ENCODE measurements around the gene MICALL2.

MICALL2 gene

DNA sequence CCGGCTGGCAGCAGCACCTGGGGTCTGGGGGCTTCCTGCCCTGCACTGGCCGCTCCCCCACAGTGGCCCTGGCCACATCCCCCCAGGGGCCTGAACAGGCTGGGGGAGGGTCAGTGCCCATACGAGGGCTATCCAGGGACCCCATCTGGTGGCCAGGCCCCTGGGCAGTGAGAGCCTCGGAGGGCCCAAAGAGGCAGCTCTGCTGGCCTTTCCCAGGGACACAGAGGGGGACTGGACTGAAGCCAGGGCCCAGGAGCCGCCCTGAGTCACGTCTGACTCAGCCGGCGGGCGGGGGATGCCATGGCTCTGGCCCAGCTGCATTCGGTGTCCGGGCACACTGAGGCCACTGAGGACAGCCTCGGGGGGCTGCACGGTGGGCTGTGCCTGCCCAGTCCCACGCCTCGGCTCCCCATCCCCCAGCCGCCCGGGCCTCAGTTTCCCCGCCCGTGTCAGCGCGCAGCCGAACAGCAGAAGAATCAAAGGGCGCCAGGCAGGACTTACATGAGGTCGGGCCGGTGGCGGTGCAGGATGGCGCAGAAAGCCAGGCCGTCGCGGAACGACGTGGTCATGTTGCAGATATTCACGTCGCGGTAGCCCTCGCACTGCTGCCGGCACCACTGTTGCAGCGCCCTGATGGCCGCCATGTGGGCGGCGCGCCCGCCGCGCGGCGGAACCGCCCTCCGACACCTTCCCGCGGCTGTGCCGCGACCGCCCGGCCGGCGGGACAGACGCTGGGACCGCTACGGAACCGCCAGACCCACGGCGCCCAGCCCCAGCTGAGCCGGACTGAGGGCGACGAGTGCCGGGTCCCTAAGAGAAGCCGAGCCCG, at the start of gene MICALL2:
Gene MICALL2 (minus strand): TSS at position 788 of the 829 bp plus-strand sequence. CDS start 144 bp downstream, at position 644.
- DNase-seq (ENCODE audit: low read depth) = no peak

DNA sequence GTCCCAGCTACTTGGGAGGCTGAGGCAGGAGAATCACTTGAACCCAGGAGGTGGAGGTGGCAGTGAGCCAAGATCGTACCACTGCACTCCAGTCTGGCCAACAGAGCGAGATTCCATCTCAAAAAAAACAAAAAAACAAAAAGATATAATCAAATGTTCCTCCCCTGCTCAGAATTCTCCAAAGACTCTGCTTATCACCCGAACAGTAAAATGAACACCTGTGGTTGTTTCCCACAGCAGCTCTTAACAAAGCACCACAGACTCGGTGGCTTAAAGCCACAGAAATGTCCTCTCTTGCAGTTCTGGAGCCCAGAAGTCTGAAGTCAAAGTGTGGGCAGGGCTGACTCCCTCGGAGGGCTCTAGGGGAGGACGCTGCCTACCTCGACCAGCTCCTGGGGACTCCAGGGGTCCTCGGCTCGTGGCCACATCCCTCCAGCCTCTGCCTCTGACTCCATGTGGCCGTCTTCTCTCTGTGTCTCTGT, 49.0 kb upstream of the MICALL2 start:
- DNase-seq (ENCODE audit: low read depth) = no peak

DNA sequence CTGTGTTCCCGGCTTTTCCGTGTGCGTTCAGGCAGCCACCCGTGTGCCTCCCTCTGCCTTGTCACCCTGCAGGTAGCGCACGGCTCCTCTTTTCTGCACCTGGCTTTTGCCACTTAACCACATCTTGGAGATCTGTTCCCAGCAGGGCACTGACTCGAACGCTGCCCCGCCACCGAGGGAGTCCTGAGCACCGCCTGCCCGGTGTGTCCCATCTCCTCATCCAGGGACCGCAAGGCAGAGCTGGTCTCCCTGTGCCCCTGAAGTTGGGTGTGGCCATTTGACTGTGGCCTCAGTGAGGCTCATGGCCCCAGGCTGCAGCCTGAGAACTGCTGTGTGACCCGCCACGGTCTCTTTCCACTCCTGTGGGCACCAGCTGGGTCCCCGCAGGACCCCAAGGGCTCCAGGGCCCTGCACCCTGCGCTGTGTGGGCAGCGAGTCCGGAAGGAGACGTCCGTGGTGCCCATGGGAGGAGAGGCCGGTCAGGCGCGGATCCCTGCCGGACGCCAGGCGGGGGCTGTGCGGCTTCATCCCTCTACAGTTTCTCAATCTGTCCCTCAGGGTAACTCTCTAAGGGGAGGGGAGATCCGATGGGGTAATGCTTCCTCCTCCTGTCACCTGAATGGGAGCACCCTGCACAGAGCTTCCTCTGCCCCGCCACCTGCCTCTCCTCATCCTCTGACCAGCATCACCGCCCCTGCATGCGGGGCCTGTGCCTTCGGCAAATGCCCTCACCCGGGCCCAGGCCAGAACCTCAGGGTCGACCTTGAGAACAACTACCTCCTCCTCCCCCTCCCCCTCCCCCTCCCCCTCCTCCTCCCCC, 46.7 kb upstream of the MICALL2 start:
- no peak for DNase-seq (ENCODE audit: low read depth)

DNA sequence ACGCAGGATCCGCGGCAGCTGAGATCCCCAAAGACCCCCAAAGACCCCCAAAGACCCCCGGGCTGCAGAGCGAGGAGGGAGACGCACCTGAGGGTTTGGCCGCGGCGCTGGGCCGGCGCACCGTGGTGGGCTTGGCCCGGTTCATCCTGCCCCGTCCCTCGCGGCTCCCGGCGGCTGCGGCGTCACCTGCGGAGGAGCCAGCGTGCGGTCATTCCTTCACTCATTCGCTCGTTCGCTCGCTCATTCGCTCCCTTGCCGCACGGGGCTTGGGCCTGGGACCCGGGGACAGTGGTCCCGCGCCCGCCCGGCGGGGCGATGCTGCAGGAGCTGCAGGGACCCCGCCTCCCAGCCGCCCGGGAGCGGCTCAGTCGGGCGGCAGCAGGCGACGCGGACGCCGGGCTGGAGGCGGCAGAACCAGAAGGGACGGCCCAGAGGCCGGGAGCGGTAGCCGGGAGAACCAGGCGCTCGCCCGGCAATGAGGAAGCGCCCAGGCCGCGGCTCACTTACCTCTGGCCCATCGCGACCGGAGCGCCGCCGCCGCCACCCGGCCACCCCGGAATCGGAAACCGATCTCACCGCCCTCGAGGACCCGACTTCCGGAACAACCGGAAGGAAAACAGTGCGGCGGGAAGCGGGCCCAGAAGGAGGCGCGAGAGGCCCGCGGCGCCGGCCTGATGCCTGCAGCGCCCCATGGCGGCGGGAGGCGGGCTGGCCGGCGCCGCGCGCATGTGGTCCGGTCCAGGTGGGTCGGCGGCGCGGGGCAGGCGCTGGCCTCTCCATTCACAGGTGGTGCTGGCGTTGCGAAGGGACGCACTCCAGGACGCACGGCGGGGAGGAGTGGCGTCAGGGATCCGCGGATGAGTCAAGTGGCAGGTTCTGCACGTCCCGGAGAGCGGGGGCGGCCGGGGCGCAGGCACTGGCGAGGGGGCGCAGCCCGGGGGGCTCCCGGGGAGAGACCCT, 44.8 kb upstream of the MICALL2 start, which contains the start of gene INTS1:
Gene INTS1 (minus strand): TSS at position 574 of the 960 bp plus-strand sequence. CDS start 429 bp downstream, at position 145.
- peak; percentile 85 for DNase-seq (ENCODE audit: low read depth)

DNA sequence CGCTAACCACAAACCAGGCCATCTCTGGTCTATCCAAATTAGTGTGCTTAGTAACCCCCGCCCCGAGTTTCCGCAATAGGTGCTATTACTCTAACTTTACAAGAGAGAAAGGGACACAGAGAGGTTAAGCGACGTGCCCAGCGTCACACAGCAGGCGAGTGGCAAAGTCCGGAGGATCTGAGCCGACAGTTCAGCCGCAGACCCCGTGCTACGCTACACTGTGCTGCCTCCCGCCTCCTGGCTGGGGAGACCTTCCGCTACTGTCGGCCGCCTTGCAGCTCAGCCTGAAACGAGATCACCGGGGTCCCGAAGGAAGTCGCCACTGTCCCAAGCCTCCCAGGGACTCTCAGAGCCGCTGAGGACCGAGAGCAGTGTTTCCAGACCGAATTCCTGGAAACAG, 44.1 kb upstream of the MICALL2 start:
- DNase-seq (ENCODE audit: low read depth) = no peak

DNA sequence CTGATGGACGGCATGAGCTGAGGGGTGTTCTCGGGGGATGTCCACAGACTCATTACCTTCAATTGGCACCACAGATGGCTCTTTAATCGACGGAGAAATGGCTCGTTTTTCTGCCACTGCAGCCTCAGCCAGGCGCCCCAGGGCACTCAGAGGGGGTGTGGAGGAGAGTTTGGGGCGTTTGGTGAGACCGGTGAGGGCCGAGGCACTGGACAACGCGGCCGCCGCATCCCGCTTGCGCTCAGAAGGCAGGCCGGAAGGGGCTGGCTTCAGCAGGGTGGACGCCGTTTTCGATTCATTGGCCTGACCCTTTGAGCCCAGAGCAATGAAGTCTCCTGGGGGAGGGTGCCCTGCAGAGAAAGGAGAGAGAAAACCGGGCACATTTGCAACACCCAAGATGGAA, 43.6 kb upstream of the MICALL2 start:
- no peak for DNase-seq (ENCODE audit: low read depth)

DNA sequence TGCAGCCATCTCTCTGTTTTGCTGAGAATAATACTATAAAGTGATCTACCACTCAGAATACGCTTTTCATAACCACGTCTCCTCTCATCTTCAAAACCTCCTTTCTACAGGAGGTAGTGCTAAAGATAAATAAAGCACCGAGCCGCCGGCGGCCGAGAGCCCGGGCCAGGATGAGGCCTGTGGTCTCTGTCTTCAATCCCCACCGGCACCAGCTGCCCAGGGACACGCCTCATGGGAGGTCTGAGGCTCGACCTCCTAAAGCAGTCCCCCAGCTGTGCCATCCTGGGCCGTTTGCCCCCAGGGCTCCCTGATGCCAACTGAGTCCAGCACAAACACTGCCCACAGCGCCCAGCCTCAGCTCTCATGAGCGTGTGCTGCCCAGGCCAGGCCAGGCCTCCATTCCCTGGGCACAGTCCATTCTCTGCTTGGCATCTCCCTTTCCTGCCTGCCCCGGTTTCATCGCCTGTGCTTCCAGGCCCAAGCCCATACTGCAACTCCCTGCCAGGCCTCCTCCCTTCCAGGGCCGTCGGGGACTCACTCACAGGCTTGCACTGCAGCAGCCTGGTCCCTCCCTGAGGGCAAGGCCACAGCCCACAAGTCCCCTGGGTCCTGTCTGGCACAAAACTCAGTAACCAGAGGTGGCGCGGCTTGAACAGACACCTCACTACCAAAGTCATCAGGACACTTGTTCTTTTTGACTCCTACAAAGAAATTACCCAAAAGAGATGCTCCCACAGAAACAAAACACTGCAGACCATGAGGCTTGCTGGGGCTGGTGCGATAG, 42.4 kb upstream of the MICALL2 start:
- no peak for DNase-seq (ENCODE audit: low read depth)

DNA sequence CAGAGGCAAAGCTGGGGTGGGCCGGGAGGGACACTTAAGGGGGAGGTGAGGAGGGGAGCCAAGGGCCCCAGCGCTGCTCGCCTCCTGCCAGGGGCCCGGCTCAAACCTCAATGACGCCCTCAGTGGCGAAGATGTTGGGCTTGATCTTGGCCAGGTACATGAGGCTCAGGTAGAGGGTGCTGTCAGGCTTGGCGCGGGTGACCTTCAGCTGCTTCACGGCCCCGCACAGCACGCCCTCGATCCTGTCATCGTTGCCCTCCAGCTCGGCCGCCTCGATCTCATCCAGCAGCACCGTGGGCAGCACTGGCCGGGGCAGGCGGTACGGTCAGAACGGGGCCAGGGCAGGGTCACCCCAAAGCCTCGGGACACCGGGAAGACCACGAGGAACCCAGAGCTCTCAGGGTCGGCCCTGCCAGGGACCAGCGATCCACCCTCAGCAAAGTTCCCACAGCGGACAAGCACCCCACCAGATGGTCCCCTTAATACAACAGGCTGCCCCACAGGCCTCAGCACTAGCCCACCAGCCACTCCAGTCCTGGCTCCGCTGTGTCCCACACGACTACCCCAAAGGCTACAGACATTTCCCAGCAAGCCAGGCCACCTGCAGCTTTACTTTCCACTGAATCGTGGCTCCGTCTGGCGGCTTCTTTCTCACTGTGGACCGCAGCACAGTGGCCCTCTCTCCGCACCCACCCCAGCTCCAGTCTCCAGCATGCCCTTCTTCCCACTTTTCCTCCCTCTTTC, 41.0 kb upstream of the MICALL2 start:
- DNase-seq (ENCODE audit: low read depth) = no peak

DNA sequence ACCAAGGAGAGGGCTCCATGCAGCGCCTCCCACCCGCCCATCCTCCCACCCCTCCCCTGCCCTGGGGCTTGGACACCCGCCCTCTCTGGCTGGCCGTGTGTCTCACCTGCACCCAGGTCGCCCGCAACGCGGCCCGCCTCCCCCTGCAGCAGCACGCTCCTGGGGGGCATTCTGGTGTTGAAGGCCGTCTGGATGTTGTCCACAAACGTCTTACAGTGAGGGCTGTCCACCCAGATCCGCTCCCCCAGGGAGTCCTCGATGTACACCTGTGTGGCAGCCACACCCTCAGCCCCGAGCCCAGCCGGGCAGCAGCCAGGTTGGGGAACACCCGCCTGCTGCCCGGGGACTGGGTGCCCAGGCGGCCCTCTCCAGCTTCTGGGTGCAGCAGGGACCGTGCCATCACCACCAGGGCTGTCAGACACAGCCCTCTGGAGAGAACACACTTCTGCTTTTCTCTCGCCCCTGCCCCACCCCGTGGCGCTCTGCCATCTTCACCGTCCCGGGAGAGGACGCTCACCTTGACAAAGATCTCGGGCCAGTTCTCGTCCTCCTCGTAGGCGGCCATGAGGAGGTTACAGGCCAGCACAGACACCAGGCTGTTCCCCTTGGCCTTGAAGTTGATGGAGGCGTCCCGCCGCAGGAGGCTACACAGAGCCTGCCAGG, 40.2 kb upstream of the MICALL2 start:
- DNase-seq (ENCODE audit: low read depth) = no peak

DNA sequence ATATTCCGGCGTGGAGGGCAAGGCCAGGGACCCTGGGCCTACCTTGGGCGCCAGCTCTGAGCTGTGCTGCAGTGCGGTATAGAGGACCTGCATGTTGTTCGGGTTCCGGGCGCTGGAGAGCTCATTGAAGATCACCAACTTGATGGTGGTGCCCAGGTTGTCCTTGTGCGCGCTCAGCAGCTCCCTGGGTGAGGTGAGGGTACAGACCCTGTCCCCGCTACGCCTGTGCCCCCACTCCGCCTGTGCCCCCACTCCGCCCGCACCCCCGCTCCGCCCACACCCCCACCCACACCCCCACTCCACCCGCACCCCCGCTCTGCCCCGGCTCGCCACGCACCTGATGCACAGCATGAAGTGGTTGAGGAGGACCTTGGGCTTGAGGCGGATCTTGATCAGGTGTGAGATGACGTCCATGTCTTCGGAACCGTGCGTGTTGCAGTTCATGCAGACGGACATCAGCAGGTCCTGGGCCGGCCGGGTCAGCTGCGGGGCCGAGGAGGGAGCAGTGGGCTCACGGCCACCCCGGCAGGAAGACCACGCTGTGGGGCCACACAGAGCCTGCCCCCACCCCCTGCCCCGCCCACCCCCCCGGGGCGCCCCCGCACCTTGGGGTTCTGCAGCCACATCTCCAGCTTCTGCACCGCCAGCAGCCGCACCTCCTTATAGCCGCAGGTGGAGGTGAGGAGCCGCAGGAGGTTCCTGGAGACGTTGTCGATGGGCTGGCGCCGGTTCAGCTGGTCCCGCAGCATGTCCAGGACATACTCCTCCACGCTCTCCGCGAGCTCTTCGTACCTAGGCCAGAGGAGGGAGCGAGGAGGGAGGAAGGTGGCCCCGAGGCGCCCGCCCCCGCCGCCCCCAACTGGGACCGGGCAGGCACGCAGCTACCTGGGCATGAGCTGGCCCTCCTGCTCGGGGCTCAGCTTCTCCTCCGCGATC, 39.4 kb upstream of the MICALL2 start:
- DNase-seq (ENCODE audit: low read depth) = no peak

DNA sequence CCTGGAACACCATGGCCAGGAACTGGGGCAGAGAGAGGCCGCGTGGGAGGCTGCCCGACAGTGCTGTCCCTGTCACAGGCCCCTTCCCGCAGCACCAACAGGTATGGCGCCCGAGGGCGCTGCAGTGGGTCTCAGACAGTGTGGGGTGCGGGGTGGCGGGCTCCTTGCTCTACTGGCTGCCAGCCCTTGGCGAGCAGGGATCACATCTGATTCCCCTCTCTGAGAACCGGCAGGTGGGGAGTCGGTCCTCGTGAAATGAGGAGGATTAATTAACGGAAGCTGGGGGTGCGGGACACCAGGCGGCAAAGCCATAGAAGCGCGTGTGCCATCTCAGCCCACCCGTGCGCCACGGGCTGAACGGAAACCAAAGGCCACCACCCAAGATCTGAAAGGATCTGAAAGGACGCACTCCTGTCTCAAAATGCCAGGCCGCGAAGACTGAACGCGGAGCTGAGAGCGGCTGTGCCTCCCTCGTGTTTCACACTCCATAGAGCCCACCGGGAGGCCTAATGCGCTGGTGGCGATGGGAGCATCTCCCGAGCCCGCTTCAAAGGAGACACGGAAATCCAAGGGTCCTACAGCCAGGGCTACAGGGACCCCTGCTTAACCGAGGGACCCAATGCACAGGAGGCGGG, 38.1 kb upstream of the MICALL2 start:
- DNase-seq (ENCODE audit: low read depth) = no peak

DNA sequence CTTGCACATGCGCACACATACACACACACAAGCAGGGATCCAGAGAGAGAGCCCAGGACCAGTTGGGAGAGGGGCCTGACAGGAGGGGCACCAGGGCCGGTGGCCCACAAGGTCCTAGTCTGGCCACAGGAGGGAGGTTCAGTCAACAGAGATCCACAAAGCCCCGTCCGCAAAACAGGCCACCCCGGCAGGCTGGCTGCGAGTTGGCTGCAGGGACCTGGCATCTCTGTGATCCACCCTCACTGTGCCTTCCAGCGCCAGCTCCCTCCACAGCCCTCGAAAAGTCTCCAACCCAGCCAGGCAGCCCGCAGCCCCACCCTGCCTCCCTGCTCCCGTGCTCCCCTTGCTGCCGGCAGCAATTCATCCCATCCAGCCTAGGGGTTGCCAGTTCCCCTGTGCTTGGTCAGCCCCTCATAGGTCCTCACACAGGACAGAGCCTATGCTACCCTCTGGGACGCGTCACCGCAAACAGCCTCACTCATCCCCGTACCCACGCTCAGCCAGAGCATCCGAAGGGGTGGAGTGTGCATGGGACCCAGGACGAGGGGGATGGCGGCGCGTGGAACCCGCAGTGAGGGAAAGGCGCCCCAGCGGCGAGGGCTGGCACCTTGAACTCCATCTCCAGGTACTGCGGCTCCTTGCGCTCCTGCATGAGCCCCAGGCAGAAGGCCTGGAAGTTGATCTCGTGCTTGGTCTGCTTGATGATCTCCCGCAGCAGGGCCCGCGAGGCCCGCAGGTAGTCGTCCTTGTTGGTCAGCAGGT, 37.4 kb upstream of the MICALL2 start:
- DNase-seq (ENCODE audit: low read depth) = no peak

DNA sequence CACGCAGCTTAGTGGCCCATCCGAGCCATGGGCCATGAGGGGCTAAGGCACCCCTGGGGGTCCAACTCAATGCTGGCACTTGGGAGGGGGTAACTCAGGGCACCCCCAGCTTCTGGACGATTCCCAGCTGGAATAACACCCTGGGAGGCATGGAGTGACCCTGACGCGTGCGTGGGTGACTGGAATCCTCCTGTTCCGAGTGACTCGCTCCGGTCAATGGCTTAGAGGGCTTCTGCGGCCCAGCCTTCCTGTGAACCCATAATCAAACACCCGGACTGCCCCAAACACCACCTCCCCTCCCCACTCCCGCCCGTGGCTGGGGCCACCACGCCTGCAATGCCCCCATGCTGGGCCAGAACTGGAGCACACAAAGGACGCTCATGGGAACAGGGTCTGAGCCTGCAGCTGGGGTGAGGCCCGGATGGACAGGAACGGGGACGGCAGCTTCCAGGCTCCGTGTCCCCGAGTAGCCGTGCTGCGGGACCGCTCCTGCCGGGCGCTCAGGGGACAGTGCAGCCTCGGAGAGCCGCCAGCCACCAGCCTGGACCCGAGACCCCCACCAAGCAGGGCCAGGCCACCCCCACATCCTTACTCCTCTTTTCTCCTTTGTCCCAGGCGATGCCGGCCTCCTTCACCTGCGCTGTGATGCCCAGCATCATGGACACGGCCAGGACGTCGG, 36.4 kb upstream of the MICALL2 start:
- no peak for DNase-seq (ENCODE audit: low read depth)

DNA sequence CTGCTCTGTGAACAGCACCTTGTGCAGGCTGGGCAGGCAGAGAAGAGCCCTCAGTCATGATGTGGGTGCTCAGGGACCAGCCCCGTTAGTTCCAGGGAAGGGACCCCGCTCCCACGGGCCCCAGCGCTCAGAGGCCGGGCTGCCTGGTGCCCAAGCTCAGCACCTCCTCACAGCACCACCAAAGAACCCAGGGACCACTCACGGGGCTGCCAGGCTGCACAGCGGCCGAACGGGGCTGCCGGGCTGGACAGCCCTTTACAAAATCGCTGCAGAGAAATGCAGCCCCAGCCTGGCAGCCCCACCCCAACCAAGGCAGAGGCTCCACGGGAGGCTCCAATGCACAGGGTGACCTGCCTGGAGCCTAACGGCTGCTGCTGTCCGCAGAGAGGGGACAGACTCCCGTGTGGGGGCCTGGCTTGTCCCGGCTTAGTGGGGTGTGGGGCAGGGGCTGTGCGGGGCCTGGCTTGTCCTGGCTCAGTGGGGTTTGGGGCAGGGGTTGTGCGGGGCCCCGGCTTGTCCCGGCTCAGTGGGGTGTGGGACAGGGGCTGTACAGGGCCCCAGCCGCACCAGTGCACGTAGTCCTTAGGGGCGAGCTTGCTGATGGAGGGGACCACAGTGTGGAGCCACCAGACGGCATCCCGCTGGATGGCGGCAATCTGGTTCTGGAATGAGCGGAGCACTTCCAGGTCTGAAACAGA, 35.7 kb upstream of the MICALL2 start:
- no peak for DNase-seq (ENCODE audit: low read depth)

DNA sequence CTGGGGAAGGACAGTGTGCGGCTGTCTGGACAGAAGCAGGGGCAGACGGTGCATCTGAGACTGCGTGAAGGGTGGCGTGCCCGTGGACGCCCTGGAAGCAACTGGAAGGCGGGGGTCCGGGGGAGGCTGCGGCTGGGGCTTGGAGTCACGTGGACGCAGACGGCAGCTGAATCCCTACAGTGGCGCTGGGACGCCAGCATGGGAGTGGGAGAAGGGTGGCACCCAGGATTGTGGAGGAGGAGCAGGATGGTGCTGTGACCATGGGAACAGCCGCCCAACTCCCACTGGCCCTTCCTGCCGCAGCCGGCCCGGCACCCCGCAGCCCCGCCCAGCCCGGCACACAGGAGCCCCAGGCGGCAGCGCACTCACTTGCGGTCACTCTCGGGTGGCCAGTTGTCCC, 35.2 kb upstream of the MICALL2 start:
- no peak for DNase-seq (ENCODE audit: low read depth)

DNA sequence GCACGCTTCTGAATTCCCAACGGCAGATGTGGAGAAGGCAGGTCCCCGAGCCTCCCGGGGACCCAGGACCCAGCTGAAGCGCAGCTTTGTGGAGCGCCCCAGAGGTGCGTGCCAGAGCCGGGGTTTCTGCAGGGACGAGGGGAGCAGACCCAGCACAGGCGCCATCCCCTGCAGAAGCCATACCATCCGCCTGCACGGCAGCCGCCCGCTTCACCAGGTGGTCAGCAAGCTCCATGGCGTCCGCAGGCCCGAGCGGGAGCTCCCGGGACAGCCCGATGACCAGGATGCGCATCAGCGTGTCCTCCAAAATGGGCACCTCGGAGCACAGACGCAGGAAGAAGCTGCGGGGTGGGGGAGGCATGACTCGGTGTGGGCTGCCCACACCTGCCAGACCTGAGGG, 34.3 kb upstream of the MICALL2 start:
- no peak for DNase-seq (ENCODE audit: low read depth)
